Measurements from ENCODE around the gene LRP2.

- no peak for TF ChIP-seq CTCF (IDR thresholded peaks at IDR 0.05)
- no peak for TF ChIP-seq POLR2A (IDR thresholded peaks at IDR 0.05)
Observed at GRCh38 chr2:169328785-169329184, 33.5 kb downstream of the LRP2 start.

All from uterus (tissue), 2 donors.